K562 (cell line): Measurements from ENCODE around the gene CREB3L2. TPM values are rescaled to one million over a fixed set of nuclear protein-coding genes. Genes with fewer than 3 reads are reported as not detected.
A peak's percentile ranks its signal among the peaks of the same experiment; 100 is the strongest.

Source experiments
- ARNT ChIP-seq, 2 experiments: fragments of 450-650 bp; IDR thresholded peaks; 2 replicates each; pipeline ENCODE4 v1.6.1; 2016; ENCODE audit warnings: mild to moderate bottlenecking in 1 of 2
- CC2D1A ChIP-seq: fragments of 450-650 bp; IDR thresholded peaks from 2 replicates; pipeline ENCODE4 v1.6.1; 2017; ENCODE audit warnings: mild to moderate bottlenecking
- KLF13 ChIP-seq: fragments of 450-650 bp; IDR thresholded peaks from 2 replicates; pipeline ENCODE4 v1.6.1; 2016; ENCODE audit warnings: missing genetic modification characterization, low read depth, mild to moderate bottlenecking, missing compliant biosample characterization, moderate library complexity, borderline replicate concordance
- KLF16 ChIP-seq: IDR thresholded peaks from 2 replicates; pipeline ENCODE4 v1.6.1; 2016; ENCODE audit warnings: antibody characterized with exemption
- NEUROD1 ChIP-seq: fragments of 150-350 bp; IDR thresholded peaks from 2 replicates; pipeline ENCODE4 v1.6.1; 2014; ENCODE audit warnings: borderline replicate concordance, low read length, low read depth; ENCODE audit not compliant: partially characterized antibody
- OTX1 ChIP-seq: fragments of 450-650 bp; formaldehyde crosslinking; IDR thresholded peaks from 2 replicates; pipeline ENCODE4 v1.4.0; 2022; ENCODE audit warnings: mild to moderate bottlenecking
- SMARCE1 ChIP-seq: fragments of 450-650 bp; IDR thresholded peaks from 2 replicates; pipeline ENCODE4 v1.7.1; 2016; ENCODE audit warnings: mild to moderate bottlenecking
- ZFP36 ChIP-seq: fragments of 150-350 bp; IDR thresholded peaks from 2 replicates; pipeline ENCODE4 v1.6.1; 2018; ENCODE audit warnings: low read length, low read depth; ENCODE audit not compliant: partially characterized antibody
- ZNF24 ChIP-seq: fragments of 450-650 bp; IDR thresholded peaks from 2 replicates; pipeline ENCODE4 v1.6.1; 2016
- polyA plus RNA-seq, 8 experiments: library from polyadenylated mRNA; depleted of rRNA in 4 of 8; stranded (reverse) in 5 of 8; unstranded in 3 of 8; fragments of >200 nt; fragmentation: Nextera tagmentation in 2 of 8; fragmentation: Illumina TruSeq in 1 of 8; extraction: Ambion mirVana in 2 of 8; extraction: Trizol in 1 of 8; gene quantifications; 2 replicates each; pipeline versions ENCODE4 v1.2.1 to v1.2.3, GENCODE V29; 2011 to 2014; ENCODE audit warnings: inconsistent platforms in 1 of 8, missing spikeins in 1 of 8
- total RNA-seq, 7 experiments: library from RNA; depleted of rRNA in 6 of 7; stranded (reverse); fragments of >200 nt in 6 of 7; fragmentation: Illumina TruSeq in 2 of 7; extraction: Trizol in 2 of 7; gene quantifications; 2 replicates each; pipeline versions ENCODE4 v1.2.1 to v1.2.3, GENCODE V29; 2011 to 2021; ENCODE audit warnings: low replicate concordance in 1 of 7
- TF ChIP-seq, protein P1 (sequence below), 2 experiments: fragments of 450-650 bp; formaldehyde crosslinking in 1 of 2; IDR thresholded peaks; 2 replicates each; pipeline versions ENCODE4 v1.4.0 to v1.6.1; 2014 to 2020; ENCODE audit warnings: mild to moderate bottlenecking in 2 of 2, borderline replicate concordance in 1 of 2, low read depth in 1 of 2
- TF ChIP-seq, protein P2 (sequence below): sonication (generic); formaldehyde crosslinking; IDR thresholded peaks from 2 replicates; pipeline ENCODE4 v1.9.0; 2022; ENCODE audit warnings: mild to moderate bottlenecking, missing genetic modification reagents
- TF ChIP-seq, protein P3 (sequence below): sonication (generic); IDR thresholded peaks from 2 replicates; pipeline ENCODE4 v1.6.1; 2016
- TF ChIP-seq, protein P4 (sequence below), 3 experiments: IDR thresholded peaks in 2 of 3; conservative IDR thresholded peaks in 1 of 3; 2 replicates each; pipeline ENCODE4 v1.5.1; 2011 to 2012; ENCODE audit warnings: low read length in 3 of 3, mild to moderate bottlenecking in 3 of 3, control low read depth in 2 of 3, improper control_type of control experiment in 1 of 3, inconsistent platforms in 1 of 3, low read depth in 1 of 3, mixed read lengths in 1 of 3, moderate library complexity in 1 of 3; ENCODE audit not compliant: insufficient read depth in 2 of 3

CREB3L2 gene
- total and polyA plus RNA-seq, 9 of the 15 experiments (the other 6 are each of a cell fraction or from before 2014, with no cell fraction given) = 7.1 to 45.6 (median 15.8) TPM

DNA sequence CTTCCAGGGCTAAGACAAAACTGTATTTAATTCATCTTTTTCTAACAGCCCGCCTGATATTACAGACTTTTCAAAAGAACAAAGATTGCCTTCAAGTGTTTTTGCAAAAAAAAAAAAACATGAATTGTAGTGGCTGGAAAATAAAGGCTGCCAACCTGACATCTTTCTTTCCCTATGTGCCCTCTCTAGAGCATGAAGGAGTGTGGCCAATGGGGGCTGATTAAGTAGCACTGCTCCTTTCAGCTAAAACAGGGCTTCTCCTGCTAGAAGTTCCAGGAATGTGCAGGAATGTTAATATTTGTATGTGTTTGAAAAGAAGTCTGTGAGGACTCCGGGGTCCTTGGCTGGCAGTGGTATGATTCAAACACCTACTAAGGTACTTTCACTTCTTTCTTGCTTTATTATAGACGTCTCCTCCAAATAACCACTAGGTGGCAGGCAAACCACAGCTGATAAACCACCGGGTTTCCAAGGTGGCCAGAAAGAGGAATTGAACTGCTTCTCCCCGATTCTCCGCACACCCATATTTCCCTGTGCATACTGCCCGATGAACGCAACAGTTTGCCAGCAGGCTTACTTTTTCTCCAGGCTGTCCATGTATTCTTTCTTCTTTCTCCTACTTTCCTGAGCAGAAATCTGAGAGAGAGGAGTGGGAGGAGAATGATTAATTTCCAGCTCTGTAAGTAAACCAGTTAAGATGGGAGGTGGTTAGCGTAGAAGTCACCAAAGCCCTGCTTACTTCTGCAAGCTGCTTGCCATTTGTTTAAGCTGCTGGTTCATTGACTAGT lies 98.3 kb downstream of the CREB3L2 start (continued):
- TF ChIP-seq, protein P1, sequence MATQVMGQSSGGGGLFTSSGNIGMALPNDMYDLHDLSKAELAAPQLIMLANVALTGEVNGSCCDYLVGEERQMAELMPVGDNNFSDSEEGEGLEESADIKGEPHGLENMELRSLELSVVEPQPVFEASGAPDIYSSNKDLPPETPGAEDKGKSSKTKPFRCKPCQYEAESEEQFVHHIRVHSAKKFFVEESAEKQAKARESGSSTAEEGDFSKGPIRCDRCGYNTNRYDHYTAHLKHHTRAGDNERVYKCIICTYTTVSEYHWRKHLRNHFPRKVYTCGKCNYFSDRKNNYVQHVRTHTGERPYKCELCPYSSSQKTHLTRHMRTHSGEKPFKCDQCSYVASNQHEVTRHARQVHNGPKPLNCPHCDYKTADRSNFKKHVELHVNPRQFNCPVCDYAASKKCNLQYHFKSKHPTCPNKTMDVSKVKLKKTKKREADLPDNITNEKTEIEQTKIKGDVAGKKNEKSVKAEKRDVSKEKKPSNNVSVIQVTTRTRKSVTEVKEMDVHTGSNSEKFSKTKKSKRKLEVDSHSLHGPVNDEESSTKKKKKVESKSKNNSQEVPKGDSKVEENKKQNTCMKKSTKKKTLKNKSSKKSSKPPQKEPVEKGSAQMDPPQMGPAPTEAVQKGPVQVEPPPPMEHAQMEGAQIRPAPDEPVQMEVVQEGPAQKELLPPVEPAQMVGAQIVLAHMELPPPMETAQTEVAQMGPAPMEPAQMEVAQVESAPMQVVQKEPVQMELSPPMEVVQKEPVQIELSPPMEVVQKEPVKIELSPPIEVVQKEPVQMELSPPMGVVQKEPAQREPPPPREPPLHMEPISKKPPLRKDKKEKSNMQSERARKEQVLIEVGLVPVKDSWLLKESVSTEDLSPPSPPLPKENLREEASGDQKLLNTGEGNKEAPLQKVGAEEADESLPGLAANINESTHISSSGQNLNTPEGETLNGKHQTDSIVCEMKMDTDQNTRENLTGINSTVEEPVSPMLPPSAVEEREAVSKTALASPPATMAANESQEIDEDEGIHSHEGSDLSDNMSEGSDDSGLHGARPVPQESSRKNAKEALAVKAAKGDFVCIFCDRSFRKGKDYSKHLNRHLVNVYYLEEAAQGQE (IDR thresholded peaks at IDR 0.05; ENCODE audit: borderline replicate concordance) = peak; percentile 93
- TF ChIP-seq, protein P1 (CRISPR knock-in tag; IDR thresholded peaks at IDR 0.05; ENCODE audit: low read depth) = no peak
- peak; percentile 20; the same call in 1 of the 2 replicates for TF ChIP-seq ZNF24
- 0 out of 2 replicates have a peak, but pooled peaks have one; percentile 4 for TF ChIP-seq OTX1 (CRISPR knock-in tag)
- peak; percentile 10 for TF ChIP-seq NEUROD1
- TF ChIP-seq ARNT (IDR thresholded peaks at IDR 0.05) = 0 out of 4 replicates have a peak, but pooled peaks of 1 of the 2 experiments have one; percentile 47
- TF ChIP-seq CC2D1A = peak; percentile 88
- TF ChIP-seq, protein P2, sequence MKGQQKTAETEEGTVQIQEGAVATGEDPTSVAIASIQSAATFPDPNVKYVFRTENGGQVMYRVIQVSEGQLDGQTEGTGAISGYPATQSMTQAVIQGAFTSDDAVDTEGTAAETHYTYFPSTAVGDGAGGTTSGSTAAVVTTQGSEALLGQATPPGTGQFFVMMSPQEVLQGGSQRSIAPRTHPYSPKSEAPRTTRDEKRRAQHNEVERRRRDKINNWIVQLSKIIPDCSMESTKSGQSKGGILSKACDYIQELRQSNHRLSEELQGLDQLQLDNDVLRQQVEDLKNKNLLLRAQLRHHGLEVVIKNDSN (CRISPR knock-in tag) = 0 out of 2 replicates have a peak, but pooled peaks have one; percentile 14
- TF ChIP-seq, protein P3, sequence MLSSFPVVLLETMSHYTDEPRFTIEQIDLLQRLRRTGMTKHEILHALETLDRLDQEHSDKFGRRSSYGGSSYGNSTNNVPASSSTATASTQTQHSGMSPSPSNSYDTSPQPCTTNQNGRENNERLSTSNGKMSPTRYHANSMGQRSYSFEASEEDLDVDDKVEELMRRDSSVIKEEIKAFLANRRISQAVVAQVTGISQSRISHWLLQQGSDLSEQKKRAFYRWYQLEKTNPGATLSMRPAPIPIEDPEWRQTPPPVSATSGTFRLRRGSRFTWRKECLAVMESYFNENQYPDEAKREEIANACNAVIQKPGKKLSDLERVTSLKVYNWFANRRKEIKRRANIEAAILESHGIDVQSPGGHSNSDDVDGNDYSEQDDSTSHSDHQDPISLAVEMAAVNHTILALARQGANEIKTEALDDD = peak; percentile 63
- no peak for TF ChIP-seq KLF13 (tag)
- 0 out of 2 replicates have a peak, but pooled peaks have one; percentile 37 for TF ChIP-seq KLF16
- TF ChIP-seq, protein P4, sequence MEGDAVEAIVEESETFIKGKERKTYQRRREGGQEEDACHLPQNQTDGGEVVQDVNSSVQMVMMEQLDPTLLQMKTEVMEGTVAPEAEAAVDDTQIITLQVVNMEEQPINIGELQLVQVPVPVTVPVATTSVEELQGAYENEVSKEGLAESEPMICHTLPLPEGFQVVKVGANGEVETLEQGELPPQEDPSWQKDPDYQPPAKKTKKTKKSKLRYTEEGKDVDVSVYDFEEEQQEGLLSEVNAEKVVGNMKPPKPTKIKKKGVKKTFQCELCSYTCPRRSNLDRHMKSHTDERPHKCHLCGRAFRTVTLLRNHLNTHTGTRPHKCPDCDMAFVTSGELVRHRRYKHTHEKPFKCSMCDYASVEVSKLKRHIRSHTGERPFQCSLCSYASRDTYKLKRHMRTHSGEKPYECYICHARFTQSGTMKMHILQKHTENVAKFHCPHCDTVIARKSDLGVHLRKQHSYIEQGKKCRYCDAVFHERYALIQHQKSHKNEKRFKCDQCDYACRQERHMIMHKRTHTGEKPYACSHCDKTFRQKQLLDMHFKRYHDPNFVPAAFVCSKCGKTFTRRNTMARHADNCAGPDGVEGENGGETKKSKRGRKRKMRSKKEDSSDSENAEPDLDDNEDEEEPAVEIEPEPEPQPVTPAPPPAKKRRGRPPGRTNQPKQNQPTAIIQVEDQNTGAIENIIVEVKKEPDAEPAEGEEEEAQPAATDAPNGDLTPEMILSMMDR (IDR thresholded peaks at IDR 0.05 in 2 of 3, conservative IDR thresholded peaks at IDR 0.05 in 1 of 3; ENCODE audit: insufficient read depth in 2 of 3, low read depth in 1 of 3, low read length in 3 of 3) = peak; percentile 88 to 96 (median 89)
- no peak for TF ChIP-seq SMARCE1
- peak; percentile 23 for TF ChIP-seq ZFP36
